HG03066 (cell line): ENCODE results near the gene SETX.
A peak's percentile ranks its signal among the peaks of the same experiment; 100 is the strongest.
"Not testable (repeated sequence)": the region's sequence is repeated elsewhere in the genome, so short reads cannot be mapped to it uniquely, and the experiment has no call there.

Experiments used
- ATAC-seq: cut with Tn5 transposase; IDR thresholded peaks from one replicate; pipeline ENCODE4 v1.9.1; 2021; ENCODE audit warnings: low read depth; ENCODE audit not compliant: unreplicated experiment

Gene SETX, protein sequence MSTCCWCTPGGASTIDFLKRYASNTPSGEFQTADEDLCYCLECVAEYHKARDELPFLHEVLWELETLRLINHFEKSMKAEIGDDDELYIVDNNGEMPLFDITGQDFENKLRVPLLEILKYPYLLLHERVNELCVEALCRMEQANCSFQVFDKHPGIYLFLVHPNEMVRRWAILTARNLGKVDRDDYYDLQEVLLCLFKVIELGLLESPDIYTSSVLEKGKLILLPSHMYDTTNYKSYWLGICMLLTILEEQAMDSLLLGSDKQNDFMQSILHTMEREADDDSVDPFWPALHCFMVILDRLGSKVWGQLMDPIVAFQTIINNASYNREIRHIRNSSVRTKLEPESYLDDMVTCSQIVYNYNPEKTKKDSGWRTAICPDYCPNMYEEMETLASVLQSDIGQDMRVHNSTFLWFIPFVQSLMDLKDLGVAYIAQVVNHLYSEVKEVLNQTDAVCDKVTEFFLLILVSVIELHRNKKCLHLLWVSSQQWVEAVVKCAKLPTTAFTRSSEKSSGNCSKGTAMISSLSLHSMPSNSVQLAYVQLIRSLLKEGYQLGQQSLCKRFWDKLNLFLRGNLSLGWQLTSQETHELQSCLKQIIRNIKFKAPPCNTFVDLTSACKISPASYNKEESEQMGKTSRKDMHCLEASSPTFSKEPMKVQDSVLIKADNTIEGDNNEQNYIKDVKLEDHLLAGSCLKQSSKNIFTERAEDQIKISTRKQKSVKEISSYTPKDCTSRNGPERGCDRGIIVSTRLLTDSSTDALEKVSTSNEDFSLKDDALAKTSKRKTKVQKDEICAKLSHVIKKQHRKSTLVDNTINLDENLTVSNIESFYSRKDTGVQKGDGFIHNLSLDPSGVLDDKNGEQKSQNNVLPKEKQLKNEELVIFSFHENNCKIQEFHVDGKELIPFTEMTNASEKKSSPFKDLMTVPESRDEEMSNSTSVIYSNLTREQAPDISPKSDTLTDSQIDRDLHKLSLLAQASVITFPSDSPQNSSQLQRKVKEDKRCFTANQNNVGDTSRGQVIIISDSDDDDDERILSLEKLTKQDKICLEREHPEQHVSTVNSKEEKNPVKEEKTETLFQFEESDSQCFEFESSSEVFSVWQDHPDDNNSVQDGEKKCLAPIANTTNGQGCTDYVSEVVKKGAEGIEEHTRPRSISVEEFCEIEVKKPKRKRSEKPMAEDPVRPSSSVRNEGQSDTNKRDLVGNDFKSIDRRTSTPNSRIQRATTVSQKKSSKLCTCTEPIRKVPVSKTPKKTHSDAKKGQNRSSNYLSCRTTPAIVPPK (N-terminal part only)

DNA sequence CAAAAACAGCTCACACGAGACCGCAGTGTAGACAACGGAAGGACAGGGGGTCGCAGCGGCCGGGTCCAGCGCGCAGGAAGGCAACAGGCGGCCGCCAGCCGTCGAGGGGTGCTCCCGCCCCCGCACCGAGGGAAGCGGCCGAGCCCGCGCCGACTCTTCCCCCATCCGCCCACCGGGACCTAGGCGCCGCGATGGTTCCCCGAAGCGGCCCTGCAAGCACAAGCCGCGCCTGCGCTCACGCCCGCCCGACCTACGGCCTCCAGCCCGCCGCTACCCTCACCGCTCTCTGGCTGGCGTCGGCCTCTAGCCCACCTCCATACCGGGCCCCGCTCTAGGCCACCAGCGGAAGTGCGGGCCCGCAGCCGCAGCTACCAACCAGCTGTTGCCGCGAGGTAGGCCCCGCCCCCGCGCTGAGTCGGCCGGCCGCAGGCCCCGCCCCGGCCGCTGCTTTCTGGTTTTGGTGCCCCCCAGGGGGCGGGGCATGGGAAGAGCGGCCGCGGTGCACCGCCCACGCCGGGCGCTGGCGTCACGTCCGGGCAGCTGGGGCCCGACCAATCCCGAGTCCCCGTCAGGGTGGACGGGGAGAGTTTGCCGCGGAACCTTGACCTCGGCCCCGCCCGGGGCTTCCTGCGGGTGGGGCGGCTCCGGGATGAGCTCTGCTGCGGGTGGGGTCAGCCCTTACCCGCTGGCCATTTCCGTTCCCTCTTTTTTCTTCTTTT lies at the start of gene SETX:
TSS of gene SETX (minus strand) at position 350 of the 719 bp plus-strand sequence. CDS start 5,558 bp downstream, outside the sequence.
- ATAC-seq: peak; percentile 83

DNA sequence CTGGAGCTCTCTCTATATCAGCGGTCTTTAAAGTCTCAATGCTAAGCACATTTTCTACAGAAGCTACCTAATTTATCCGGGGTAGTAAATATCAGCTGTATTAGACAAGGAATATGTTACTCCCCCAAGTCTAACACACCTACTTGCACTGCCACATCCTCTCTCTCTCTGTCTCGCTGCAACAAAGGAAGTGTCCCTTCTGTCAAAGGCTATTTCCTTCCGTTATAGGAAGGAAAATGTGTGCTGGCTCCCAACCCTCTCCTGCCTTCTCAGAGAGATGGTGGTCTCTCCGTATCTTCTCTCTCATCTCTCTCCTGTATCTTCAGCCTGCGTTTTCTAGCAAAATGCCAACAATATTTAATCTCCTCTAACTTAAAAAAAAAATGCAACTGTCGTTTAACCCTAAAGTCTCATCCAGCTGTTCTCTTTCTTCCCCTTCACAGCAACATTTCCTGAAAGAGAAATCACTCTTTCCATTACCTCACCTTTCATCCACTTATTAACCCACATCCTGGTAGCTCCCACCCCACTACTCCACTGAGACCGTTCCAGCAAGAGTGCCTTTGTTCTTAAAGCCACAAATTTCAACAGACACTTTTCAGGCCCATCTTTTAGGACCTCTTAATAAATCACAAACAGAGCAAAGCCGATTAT lies 49.6 kb upstream of the SETX start:
- no peak for ATAC-seq

DNA sequence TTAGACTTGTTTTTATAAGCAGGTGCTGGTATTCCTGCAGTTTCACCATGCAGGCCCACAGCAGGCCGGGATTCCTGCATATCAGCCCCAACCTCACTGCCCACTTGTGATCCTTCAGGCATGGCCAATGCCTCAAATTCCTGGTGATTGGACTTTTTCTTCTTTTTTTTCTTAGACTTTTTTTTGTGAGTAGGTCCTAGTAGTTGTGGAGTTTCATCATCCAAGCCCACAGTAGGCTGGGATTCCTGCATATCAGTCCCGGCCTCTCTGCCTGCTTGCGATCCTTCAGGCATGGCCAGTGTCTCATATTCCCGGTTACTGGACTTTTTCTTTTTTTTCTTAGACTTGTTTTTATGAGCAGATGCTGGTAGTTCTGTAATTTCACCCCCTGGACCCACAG lies 47.0 kb upstream of the SETX start:
- ATAC-seq: no peak

DNA sequence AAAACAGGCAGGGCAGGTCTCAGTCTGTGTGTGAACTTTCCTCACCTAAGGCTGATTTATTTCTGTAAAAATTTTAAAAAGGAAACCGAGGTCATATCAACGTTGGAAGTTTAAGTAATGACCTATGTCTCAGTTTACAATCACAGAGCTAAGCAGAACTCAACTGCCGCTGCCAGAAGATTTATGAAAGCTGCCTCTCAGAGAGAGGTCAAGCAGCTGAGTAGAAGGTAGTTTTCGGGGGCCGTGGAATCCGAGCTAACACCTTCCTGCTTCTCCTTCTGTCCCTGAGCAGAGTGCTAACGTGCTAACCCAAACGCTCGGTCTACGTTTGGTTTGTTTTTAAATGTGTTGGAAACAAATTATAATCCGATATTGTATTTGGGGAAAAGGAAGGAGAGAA lies 40.8 kb upstream of the SETX start:
- ATAC-seq: no peak

DNA sequence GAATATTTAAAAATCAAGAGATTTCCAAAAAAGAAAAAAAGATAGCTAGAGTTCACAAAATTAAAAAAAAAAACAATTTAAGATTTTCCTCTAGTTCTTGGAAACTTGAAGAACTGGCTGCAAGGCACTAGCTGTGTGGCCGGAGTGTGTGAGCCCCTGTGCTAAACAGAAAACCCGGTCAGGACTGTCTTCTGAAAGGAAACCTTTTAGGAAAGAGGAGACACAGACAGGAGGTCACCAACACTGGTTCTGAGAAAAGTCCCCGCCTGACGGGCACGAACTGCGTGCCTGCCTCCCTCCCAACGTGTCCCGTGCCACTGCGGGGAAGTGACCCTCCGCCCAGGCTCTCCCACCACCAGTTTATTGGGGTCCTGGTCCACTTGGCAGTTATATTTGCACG lies 36.7 kb upstream of the SETX start:
- no peak for ATAC-seq

DNA sequence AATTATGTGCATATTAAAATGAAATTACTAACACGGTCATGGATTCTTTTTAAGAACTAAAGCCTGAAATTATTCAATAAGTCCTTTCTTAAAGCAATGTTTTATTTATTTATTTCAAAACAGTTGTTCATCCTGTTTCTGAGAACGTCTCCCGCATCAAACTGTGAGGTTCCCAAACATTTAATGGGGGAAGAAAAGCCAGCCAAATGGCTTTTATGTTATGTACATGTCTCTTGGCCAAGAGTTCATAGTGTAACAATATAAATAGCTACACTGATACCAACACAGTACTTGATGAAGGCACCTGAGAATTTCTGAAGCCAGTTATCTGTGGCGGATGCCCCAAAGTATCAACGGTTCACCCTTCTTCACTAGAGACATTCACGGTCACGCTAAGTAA lies 36.2 kb upstream of the SETX start:
- ATAC-seq: no peak

DNA sequence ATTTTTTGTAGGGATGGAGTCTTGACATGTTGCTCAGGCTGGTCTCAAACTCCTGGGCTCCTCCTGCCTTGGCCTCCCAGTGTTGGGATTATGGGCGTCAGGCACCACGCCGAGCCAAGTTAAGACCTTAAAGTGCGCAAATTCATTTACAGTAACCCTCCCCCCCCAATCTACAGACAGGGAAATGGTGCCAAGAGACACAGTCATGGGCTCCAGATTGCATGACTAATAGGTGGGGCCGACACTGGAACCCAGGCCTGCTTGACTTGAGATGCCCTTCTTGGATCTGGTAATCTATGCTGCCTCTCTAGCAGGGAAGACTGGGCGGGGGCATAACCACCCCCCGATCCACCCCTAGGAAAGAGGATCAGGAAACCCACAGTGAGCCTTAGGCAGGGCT lies 32.3 kb upstream of the SETX start:
- ATAC-seq: no peak

DNA sequence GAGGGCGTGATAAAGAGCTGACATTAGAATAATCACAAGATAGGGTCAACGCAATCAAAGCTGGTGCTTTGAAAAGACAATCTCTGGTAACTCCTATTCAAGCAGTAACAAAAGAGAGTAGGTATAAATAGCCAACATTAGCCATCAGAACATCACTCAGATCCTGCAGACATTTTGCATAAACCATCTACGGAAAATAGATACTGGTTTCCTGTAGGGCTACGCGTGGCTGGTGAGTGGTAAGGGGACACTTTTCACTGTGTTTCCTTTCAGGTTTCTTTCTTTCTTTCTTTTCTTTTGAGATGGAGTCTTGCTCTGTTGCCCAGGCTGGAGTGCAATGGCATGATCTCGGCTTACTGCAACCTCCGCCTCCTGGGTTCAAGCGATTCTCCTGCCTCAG lies 29.6 kb upstream of the SETX start:
- no peak for ATAC-seq

DNA sequence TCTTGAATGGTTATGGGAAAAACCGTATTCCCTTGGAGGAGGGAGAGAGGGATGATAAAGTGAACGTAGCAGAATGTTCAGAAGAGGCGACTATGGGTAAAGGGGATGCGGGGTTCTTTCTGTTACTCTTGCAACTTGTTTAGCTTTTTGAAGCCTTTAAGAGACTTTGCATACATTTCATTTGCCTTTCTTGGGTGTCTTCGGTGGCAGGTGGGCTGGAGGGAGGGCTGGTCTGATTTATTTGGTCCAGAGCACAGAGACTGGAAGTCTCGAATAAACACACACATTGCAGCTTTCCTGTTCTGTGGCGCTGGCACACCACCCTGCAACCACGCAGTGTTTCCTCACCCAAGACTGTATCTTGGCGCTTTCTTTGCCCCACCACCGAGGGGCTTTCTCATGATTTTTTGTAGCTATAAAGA lies 28.7 kb upstream of the SETX start:
- no peak for ATAC-seq

DNA sequence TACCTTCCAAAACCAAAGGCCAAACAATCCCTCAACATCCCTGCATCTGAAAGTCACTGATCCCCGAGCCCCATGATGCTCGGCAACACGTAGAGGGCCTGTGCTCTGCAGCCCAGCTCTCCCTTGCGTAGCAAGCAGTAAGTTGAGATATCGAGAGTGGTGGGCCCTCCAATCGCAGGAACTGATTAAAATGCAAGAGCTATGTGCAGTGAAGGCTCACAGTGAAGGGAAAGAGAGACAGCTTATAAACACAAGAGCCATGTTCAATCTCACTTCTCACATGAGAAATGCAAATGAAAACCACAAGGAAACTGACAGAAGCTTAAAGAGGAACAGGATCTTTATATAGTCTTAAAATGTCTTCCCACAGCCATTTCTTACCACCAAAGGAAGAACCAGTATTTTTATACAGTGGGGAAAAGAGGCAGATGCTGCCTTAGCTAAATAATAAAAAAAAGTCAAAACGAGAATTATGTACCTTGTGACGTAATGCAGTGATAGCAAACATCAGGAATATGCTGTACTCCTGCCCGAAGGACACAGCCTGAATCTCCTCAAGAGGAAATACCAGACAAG lies 27.3 kb upstream of the SETX start:
- ATAC-seq: peak; percentile 62

DNA sequence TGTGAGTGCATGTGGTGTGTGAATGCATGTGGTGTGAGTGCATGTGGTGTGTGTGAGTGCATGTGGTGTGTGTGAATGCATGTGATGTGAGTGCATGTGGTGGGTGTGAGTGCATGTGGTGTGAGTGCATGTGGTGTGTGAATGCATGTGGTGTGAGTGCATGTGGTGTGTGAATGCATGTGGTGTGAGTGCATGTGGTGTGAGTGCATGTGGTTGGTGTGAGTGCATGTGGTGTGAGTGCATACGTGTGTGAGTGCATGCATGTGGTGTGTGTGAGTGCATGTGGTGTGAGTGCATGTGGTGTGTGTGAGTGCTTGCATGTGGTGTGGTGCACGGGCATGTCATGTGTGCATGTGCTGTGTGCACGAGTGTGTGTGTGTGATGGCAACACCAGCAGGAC lies 23.6 kb upstream of the SETX start:
- not testable (repeated sequence) for ATAC-seq

DNA sequence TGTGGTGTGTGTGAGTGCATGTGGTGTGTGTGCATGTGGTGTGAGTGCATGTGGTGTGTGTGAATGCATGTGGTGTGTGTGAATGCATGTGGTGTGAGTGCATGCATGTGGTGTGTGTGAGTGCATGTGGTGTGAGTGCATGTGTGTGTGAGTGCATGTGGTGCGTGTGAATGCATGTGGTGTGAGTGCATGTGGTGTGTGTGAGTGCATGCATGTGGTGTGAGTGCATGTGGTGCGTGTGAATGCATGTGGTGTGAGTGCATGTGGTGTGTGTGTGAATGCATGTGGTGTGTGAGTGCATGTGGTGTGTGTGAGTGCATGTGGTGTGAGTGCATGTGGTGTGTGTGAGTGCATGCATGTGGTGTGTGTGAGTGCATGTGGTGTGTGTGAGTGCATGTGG lies 23.0 kb upstream of the SETX start:
- ATAC-seq: not testable (repeated sequence)

DNA sequence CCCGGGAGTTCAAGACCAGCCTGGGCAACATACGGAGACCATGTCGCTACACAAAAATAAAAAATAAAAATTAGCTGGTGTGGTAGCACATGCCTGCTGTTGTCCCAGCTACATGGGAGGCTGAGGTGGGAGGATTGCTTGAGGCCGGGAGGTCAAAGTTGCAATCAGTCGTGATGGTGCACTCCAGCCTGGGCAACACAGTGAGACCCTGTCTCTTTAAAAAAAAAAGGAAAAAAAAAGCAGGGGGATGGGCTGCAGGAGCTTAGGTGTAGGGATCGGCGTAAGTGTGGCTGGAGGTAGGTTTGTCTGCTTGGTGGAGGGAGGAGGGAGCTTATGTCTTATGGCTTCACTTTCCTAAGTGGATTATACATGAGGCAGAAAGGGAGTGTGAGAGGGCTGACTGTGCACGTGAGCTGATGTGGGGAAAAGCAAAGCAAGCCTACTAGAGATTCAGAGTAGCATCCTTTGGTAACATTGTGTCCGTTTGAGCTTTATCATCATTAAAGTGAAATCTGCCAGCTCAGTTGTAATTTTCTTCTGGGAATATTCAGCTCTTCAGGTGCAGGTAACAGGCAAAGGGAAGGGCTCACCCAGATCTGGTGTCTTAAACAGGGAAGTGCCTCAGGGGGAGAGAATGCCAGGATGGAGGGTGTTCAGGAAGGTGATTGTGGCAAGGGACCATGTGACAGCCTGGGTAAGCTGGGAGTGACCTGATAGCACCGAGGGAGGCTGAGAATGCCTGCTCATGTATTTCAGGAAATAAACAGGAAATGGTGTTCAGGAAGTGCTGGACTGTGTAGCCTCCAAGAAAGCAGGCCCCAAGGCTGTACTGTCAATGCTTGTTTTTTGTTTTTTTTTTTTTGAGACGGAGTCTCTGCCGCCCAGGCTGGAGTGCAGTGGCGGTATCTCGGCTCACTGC lies 17.6 kb upstream of the SETX start:
- no peak for ATAC-seq

DNA sequence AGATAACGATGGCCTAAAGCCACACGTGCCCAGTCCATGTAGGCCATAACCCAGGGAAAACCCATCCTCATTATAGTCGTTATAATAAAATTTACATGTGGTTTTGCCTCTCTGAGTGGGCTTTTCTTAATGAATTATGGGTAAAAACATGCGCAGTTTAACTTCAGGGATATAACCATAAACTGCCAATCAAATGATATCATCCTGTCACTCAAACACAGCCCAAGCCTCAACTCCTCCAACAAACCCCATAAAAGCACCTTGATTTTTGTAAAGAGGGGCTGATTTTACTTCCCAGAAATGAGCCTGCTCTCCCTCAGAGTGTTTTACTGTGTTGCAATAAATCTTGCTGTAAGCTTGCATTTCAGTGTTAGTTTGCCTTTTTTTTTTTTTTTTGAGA lies 15.8 kb upstream of the SETX start:
- ATAC-seq: no peak

DNA sequence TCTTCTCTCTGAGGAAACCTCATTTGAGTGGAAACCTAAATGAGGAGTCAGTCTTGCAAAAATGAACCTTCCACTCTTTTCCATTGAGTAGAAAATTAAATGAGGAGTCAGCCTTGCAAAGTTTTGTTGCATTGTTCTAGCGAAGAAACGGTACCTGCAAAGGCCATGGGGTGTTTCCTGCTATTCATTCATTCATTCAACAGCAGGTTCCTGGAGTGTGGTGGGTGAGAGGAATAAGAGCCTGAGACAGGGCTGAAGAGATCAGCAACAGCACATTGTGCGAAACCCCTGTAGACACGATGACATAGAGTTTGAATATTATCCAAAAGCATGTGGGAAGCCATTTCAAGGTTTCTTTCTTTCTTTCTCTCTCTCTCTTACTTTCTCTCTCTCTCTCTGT lies 14.6 kb upstream of the SETX start:
- no peak for ATAC-seq

DNA sequence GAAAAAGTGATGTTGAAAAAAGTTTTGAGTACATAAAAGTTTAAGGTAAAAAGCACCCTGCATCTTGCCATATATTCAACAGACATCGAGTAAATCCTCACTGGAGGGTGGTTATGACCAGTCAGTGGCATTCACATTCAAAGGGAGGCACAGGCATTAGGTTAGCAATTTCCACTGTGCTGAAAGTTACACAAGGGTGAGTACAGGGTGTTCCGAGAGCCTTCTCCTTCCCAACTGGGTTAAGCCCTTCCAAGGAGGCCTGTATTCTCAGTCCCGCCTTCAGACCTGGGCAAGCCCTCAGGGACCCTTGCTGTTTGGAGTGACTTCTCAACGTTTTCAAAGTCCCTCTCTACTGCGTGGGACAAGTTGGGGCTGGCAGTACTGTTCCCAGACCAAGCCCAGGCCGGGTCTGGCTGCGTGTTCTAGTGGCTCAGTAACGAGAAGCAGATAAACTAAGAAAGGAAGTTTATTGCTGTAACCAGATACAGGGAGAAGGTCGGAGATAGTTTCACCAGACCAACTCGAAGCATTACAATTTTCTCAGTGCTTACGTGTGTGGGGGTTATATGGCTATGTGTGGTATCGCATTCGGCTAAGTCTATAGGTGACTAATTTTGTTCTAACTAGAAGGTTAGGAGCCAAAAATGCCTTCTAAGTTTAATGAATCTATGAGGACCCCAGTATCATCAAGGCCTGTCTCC lies 13.0 kb upstream of the SETX start:
- no peak for ATAC-seq

DNA sequence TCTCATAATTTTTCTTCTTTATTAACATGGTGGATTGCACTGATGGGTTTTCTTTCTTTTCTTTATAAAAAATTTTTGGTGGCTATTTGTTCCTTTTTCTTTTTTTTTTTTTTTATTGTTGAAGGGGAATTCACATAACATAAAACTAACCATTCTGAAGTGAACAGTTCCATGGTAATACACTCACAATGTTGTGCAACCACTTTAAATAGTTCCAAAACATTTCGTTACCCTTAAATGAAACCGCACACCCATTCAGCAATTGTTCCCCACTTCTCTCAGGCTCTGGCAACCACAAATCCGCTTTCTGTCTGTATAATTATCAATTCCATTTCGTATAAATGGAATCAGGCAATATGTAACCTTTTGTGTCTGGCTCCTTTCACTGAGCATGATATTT lies 11.7 kb upstream of the SETX start:
- ATAC-seq: no peak

DNA sequence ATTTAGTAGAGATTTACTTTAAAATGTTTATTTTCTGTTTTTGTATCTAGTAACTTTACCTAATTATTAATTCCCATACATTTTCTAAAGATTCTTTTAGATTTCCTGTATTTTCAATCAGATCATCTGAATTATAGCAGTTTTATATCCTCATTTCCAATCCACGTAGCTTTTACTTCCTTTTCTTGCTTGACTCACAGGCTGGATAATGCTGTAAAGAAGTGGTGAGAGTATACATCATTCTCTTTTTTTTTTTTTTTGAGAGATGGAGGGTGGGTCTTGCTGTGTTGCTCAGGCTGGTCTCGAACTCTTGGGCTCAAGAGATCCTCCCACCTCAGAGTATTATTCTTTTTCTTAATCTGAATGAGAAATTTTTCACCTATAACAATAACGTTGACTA lies 11.2 kb upstream of the SETX start:
- no peak for ATAC-seq
